ENCODE results near the gene OGDH. TPM values are rescaled to one million over a fixed set of nuclear protein-coding genes. Genes with fewer than 3 reads are reported as not detected.

OGDH gene
- total and polyA plus RNA-seq, 2 experiments from 2014 or later = 31.4 to 75.3 TPM

- no peaks in the 10 kb centered on the region for H4K20me1 ChIP-seq (ENCODE audit: insufficient read depth)
- H3K79me2 ChIP-seq (ENCODE audit: insufficient read depth) = peaks cover 95% of the 10 kb centered on the region
- H3K36me3 ChIP-seq (ENCODE audit: low read depth) = peaks cover 9% of the 10 kb centered on the region
- H3K4me2 ChIP-seq (ENCODE audit: unreplicated experiment) = peak overlapping the region; percentile 75
- no peaks in the 10 kb centered on the region for H3K9me3 ChIP-seq (ENCODE audit: low read depth)
- no peaks in the 10 kb centered on the region for H3K9me2 ChIP-seq (ENCODE audit: insufficient read depth)
- in situ Hi-C loops (cut with MboI) = no loop called here
- no peaks in the 10 kb centered on the region for H3K27me3 ChIP-seq (replicated peaks; ENCODE audit: insufficient read depth)
- peak overlapping the region; percentile 77 for H3K27ac ChIP-seq
- DNase-seq = peak; percentile 87
- TF ChIP-seq EZH2phosphoT487 (IDR thresholded peaks at IDR 0.05; ENCODE audit: insufficient read depth, low read depth) (no peak), EZH2 (IDR thresholded peaks at IDR 0.05; ENCODE audit: insufficient read depth, poor library complexity, severe bottlenecking) (no peak)
- WGBS, 2 experiments (ENCODE audit: low coverage in 1 of 2, low lambda C conversion rate in 2 of 2, missing lambda C conversion rate in 2 of 2) = 32 to 33% methylated on average over 11 of the region's 11 CpGs
- H3K9ac ChIP-seq = peak overlapping the region; percentile 34
- peaks cover 42% of the 10 kb centered on the region for H3K4me1 ChIP-seq (ENCODE audit: insufficient read depth)
- H3K4me3 ChIP-seq = peak overlapping the region; percentile 43
- 0 out of 2 replicates have a peak overlapping the region, but pooled peaks have one; percentile 21 for H2AFZ ChIP-seq
- peaks cover 24% of the 10 kb centered on the region for H3F3A ChIP-seq (ENCODE audit: insufficient read depth)
These were observed 14.8 kb downstream of the OGDH start for GRCh38 chr7:44621034-44621749.

- Histone ChIP-seq H3F3A (ENCODE audit: insufficient read depth) (peaks cover 24% of the 10 kb centered on the region), H3K4me1 (ENCODE audit: insufficient read depth) (peaks cover 42% of the 10 kb centered on the region), H3K36me3 (ENCODE audit: low read depth) (peaks cover 9% of the 10 kb centered on the region), H2AFZ (no peak overlapping the region), H4K20me1 (ENCODE audit: insufficient read depth) (no peaks in the 10 kb centered on the region), H3K79me2 (ENCODE audit: insufficient read depth) (peaks cover 96% of the 10 kb centered on the region), H3K4me3 (no peak overlapping the region), H3K9ac (no peak overlapping the region), H3K27ac (peak overlapping the region; percentile 77), H3K9me2 (ENCODE audit: insufficient read depth) (no peaks in the 10 kb centered on the region), H3K27me3 (replicated peaks; ENCODE audit: insufficient read depth) (no peaks in the 10 kb centered on the region), H3K4me2 (ENCODE audit: unreplicated experiment) (no peak overlapping the region), H3K9me3 (ENCODE audit: low read depth) (no peaks in the 10 kb centered on the region)
- in situ Hi-C loops (cut with MboI) = no loop called here
- no peak for TF ChIP-seq EZH2 (IDR thresholded peaks at IDR 0.05; ENCODE audit: insufficient read depth, poor library complexity, severe bottlenecking)
- TF ChIP-seq EZH2phosphoT487 (IDR thresholded peaks at IDR 0.05; ENCODE audit: insufficient read depth, low read depth) = no peak
- WGBS, 2 experiments (ENCODE audit: low coverage in 1 of 2, low lambda C conversion rate in 2 of 2, missing lambda C conversion rate in 2 of 2) = 43% methylated on average over 5 of the region's 5 CpGs
- no peak for DNase-seq
These were observed 15.3 kb downstream of the OGDH start for GRCh38 chr7:44621750-44622103.

DNA sequence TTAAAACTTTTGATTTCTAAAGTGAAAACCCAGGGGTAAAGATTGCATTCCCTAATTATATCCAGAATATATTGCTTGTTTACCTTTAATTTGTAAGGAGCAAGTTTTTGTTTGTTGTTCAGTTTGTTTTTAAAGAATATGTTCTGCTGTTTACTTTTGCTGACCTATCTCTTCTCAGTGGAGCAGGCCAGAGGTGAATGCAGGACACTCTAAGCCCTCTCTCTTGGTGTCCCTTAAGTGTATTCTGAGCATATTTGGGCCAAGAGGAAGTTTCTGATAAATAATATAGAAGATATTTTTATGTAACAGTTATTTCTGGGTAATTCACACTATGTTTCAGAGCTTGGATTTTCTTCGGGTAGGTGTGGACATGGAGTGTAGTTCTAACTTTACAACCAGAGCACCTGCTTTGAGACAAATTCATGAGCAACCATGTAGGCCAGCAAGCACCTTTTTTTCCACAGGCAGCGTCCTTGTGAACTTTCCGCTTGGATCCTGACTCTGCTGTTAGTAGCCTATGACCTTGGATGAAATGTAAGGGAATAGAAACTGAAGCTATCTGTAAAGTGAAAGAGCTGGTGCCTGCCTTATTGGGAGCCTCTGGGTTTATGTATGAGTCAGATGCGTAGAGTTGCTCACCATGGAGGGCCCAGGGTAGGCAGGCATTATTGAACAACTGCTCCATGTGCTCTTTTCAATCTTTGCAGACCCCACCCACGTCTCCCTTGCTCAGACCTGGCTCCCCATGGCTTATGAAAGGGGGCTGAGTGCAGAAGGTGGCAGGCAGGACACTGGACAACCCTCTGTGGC, 16.1 kb downstream of the OGDH start:
- H3K4me2 ChIP-seq (ENCODE audit: unreplicated experiment) = no peak overlapping the region
- peak; percentile 34 for DNase-seq
- no peak overlapping the region for H2AFZ ChIP-seq

DNA sequence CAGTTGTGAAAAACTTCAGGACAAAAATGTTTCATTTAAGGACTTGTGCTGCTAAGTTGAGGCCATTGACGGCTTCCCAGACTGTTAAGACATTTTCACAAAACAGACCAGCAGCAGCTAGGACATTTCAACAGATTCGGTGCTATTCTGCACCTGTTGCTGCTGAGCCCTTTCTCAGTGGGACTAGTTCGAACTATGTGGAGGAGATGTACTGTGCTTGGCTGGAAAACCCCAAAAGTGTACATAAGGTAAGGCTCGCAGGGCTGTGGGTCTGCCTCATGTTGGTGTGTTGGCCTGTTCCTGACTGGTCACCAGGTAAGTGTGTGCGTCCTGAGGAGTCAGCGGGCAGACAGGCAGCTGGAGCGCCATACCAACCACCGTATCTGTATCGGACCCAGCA, 17.9 kb downstream of the OGDH start:
- Histone ChIP-seq H2AFZ (no peak overlapping the region), H3K9me2 (ENCODE audit: insufficient read depth) (no peaks in the 10 kb centered on the region), H3K4me3 (no peak overlapping the region), H3K4me2 (ENCODE audit: unreplicated experiment) (no peak overlapping the region), H3F3A (ENCODE audit: insufficient read depth) (peaks cover 7% of the 10 kb centered on the region; the same call in 1 of the 2 replicates), H4K20me1 (ENCODE audit: insufficient read depth) (no peaks in the 10 kb centered on the region), H3K27ac (no peak overlapping the region), H3K27me3 (replicated peaks; ENCODE audit: insufficient read depth) (no peaks in the 10 kb centered on the region), H3K9me3 (ENCODE audit: low read depth) (no peaks in the 10 kb centered on the region), H3K4me1 (ENCODE audit: insufficient read depth) (peaks cover 21% of the 10 kb centered on the region), H3K79me2 (ENCODE audit: insufficient read depth) (peaks cover 87% of the 10 kb centered on the region), H3K9ac (no peak overlapping the region), H3K36me3 (ENCODE audit: low read depth) (peaks cover 9% of the 10 kb centered on the region)
- in situ Hi-C loops (cut with MboI) = no loop called here
- WGBS, 2 experiments (ENCODE audit: low coverage in 1 of 2, low lambda C conversion rate in 2 of 2, missing lambda C conversion rate in 2 of 2) = 97 to 98% methylated on average over 9 of the region's 9 CpGs
- DNase-seq = no peak
- no peak for TF ChIP-seq EZH2phosphoT487 (IDR thresholded peaks at IDR 0.05; ENCODE audit: insufficient read depth, low read depth)
- no peak for TF ChIP-seq EZH2 (IDR thresholded peaks at IDR 0.05; ENCODE audit: insufficient read depth, poor library complexity, severe bottlenecking)

More for the DNA sequence above, 16.1 kb downstream of the OGDH start:
- Histone ChIP-seq H3K79me2 (ENCODE audit: insufficient read depth) (peaks cover 98% of the 10 kb centered on the region), H3F3A (ENCODE audit: insufficient read depth) (peaks cover 19% of the 10 kb centered on the region), H3K36me3 (ENCODE audit: low read depth) (peaks cover 9% of the 10 kb centered on the region), H3K27me3 (replicated peaks; ENCODE audit: insufficient read depth) (no peaks in the 10 kb centered on the region), H3K4me3 (no peak overlapping the region), H3K4me1 (ENCODE audit: insufficient read depth) (peaks cover 36% of the 10 kb centered on the region), H3K9ac (no peak overlapping the region), H3K9me3 (ENCODE audit: low read depth) (no peaks in the 10 kb centered on the region), H3K9me2 (ENCODE audit: insufficient read depth) (no peaks in the 10 kb centered on the region), H4K20me1 (ENCODE audit: insufficient read depth) (no peaks in the 10 kb centered on the region), H3K27ac (no peak overlapping the region)
- no peak for TF ChIP-seq EZH2 (IDR thresholded peaks at IDR 0.05; ENCODE audit: insufficient read depth, poor library complexity, severe bottlenecking)
- no peak for TF ChIP-seq EZH2phosphoT487 (IDR thresholded peaks at IDR 0.05; ENCODE audit: insufficient read depth, low read depth)
- WGBS, 2 experiments (ENCODE audit: low coverage in 1 of 2, low lambda C conversion rate in 2 of 2, missing lambda C conversion rate in 2 of 2) = 82 to 83% methylated on average over 5 of the region's 5 CpGs
- in situ Hi-C loops (cut with MboI) = no loop called here
